Pons (tissue), 1 donor: ENCODE measurements around the gene CHRND.

ENCODE experiments used
- DNase-seq: peaks from one replicate; pipeline ENCODE4 v3.0.0-alpha.2; 2016; ENCODE audit warnings: low spot score

CHRND gene

GRCh38 chr2:232503809-232504323 is 22.1 kb upstream of the CHRND start:
- no peak for DNase-seq

GRCh38 chr2:232504438-232504837 is 21.5 kb upstream of the CHRND start:
- no peak for DNase-seq

GRCh38 chr2:232505856-232506255 is 20.1 kb upstream of the CHRND start:
- no peak for DNase-seq

GRCh38 chr2:232506709-232507108 is 19.3 kb upstream of the CHRND start:
- DNase-seq = no peak

GRCh38 chr2:232508251-232508650 is 17.7 kb upstream of the CHRND start:
- no peak for DNase-seq

- no peak for DNase-seq
These were observed 14.5 kb upstream of the CHRND start for GRCh38 chr2:232511336-232511890.

GRCh38 chr2:232512602-232513001 is 13.4 kb upstream of the CHRND start:
- DNase-seq = no peak

GRCh38 chr2:232513353-232513752 is 12.6 kb upstream of the CHRND start:
- DNase-seq = no peak

- DNase-seq = no peak
These were observed 10.3 kb upstream of the CHRND start for GRCh38 chr2:232515639-232516038.

- DNase-seq = no peak
These were observed 9.4 kb upstream of the CHRND start for GRCh38 chr2:232516551-232516950.

- DNase-seq = no peak
These were observed 7.1 kb upstream of the CHRND start for GRCh38 chr2:232518844-232519243.

GRCh38 chr2:232519581-232520438 is 6.2 kb upstream of the CHRND start, which contains the start of gene PRSS56:
Gene PRSS56 (plus strand): TSS chr2:232520388. CDS start chr2:232520599, 211 bp downstream.
- DNase-seq = no peak

GRCh38 chr2:232520489-232520888 is 5.5 kb upstream of the CHRND start:
- DNase-seq = no peak

GRCh38 chr2:232521098-232521497 is 4.9 kb upstream of the CHRND start:
- DNase-seq = no peak

- DNase-seq = no peak
These were observed 3.9 kb upstream of the CHRND start for GRCh38 chr2:232521959-232522622.

GRCh38 chr2:232522623-232523401 is 3.1 kb upstream of the CHRND start:
- no peak for DNase-seq

- no peak for DNase-seq
These were observed 2.6 kb upstream of the CHRND start for GRCh38 chr2:232523402-232523681.

GRCh38 chr2:232523682-232524597 is 2.0 kb upstream of the CHRND start:
- DNase-seq = no peak

- no peak for DNase-seq
These were observed 1.2 kb upstream of the CHRND start for GRCh38 chr2:232524771-232525170.

- no peak for DNase-seq
These were observed 761 bp upstream of the CHRND start for GRCh38 chr2:232525199-232525598.

- DNase-seq = no peak
These were observed 497 bp downstream of the CHRND start for GRCh38 chr2:232526372-232526941.
